Stimulated activated CD4-positive, alpha-beta T cell treated with anti-CD3 and anti-CD28 coated beads, Interleukin-1b, Interleukin-23, amount 100 ng/mL, for 4 hours (primary cell): ENCODE measurements around the gene HSPG2.
"Not testable (repeated sequence)": the region's sequence is repeated elsewhere in the genome, so short reads cannot be mapped to it uniquely, and the experiment has no call there.

ENCODE experiments used
- DNase-seq, 2 donors: peaks; one replicate each; pipeline ENCODE4 v3.0.0-alpha.2; 2020; ENCODE audit warnings: low read depth in 2 of 2

The HSPG2 gene

GRCh38 chr1:21955501-21956281 lies 18.6 kb upstream of the HSPG2 start:
- no peak for DNase-seq

- DNase-seq, result no peak
Observed at GRCh38 chr1:21955058-21955457, 17.9 kb upstream of the HSPG2 start.

GRCh38 chr1:21952786-21953520 lies 15.8 kb upstream of the HSPG2 start:
- no peak for DNase-seq

DNA sequence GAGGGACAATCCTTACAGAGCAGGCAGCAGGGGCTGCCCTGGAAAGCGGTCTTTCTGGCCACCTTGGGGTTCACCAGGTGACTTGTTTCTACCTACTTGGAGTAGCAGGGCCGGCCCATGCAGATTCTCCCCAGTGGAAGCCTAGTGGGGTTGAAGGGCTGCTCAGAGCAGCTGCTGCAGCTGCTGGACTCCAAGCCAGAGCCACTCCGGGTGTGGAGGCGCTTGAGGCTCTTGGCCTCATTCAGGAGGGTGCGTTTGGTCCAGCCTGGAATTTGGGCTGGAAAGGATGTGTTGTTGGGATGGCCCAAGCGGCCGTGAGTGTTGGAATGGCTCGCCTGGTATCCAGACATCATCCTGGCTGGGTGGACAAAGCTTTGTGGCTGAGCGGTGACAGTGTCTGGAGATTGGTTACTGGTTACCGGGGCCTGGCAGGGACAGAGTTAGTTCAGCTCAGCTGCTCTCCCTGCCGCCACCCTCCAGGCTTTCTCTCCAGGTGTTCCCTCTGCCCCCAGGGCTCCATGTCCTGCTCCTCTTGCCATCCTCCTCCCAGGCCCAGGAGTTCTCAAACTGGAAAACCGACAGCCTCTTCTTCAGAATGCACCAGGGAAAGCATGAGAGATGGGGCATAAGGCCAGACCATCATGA lies 14.2 kb upstream of the HSPG2 start:
- DNase-seq, result no peak

DNA sequence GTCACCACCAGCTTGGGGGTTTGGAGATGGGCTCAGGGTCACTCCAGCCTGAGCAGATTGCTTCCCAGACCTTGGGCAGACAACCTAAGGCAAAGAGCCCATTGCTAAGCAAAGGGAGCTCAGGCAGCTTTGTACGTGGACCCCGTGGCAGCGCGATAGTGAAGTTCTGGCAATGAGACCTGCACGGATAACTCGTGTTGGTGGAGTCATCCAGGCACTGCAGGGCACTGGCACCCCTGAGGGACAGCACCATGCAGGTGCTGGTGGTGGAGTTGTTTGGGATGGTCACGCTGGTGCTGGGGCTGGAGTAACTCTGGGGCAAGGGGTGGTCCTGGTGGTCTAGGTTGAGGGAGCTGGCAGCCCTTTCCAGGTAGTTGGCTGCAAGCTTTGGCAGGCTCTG lies 13.6 kb upstream of the HSPG2 start:
- no peak for DNase-seq

GRCh38 chr1:21946836-21947587 lies 9.9 kb upstream of the HSPG2 start:
- no peak for DNase-seq

DNA sequence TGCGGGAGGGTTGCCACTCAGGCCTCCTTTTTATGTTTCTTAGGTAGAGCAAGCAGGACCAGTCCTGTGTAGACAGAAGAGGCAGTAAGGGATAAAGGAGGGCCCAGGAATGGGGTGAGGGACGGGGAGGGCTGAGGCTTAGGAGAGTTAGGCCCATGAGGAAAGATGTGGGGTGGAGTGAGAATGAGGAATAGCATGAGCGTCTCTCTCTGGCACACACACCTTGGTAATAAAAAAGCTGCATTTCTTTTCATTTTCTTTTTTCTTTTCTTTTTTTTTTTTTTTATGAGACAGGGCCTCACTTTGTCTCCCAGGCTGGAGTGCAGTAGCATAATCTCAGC lies 7.6 kb upstream of the HSPG2 start:
- DNase-seq, result no peak

- DNase-seq, result not testable (repeated sequence)
Observed at GRCh38 chr1:21942959-21943640, 6.0 kb upstream of the HSPG2 start.

DNA sequence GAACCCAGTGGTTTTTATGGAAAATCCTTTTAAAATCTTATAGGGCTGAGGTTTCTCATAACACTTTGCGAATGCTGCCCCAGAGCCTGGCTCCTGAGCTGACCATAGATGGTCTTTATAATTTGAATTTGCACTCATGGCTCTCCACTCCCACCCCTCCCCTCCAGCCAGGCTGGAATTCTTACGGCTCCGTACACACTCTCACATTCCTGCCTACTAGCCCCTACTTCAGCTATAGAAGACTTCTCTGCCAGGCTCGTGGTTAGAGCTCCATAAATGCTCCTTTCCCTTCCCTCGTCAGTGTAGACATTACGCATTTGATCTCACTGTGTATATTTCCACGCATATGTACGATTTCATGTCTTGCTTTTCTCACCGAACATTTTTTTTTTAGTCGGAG lies 5.4 kb upstream of the HSPG2 start:
- no peak for DNase-seq

GRCh38 chr1:21941370-21941769 lies 4.3 kb upstream of the HSPG2 start:
- no peak for DNase-seq

GRCh38 chr1:21940492-21940891 lies 3.4 kb upstream of the HSPG2 start:
- DNase-seq, result no peak

- DNase-seq, result no peak
Observed at GRCh38 chr1:21939650-21940374, 2.7 kb upstream of the HSPG2 start.

DNA sequence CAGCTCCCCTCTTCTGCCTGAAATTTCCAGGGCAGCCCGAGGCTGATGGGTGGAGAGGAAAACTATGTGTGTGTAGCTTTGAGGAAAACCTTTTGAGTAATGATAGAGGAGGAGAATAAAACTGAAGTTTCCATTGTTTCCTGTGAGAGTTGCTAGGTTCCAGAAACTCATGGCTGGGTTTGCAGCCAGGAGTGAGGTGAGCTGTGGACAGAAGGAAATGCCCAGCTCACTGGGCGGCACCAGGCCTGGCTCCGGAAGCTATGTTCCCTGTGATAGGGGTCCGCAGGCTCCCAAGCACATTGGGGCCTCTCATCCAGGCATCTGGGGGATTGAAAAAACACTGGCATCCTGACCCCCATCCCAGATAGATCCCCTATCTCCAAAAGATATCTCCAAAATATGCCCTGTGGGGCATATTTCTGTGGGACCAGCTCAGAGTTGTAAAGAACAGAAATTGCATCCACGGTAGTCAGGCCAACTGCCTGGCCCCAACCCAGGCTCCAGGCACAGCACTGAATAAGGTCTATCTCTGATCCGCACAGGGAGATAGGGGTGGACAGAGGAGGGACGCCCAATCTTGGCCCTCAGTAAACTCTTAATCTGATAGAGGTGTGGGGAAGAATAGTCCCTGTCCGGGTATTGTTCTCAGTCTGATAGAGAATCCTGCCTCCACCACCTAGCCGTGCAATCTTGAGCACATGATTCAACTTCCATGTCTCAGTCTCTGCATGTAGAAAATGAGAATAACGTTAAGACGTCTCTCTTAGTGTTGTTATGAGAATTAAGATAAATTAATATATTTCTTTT lies 1.8 kb upstream of the HSPG2 start:
- no peak for DNase-seq

DNA sequence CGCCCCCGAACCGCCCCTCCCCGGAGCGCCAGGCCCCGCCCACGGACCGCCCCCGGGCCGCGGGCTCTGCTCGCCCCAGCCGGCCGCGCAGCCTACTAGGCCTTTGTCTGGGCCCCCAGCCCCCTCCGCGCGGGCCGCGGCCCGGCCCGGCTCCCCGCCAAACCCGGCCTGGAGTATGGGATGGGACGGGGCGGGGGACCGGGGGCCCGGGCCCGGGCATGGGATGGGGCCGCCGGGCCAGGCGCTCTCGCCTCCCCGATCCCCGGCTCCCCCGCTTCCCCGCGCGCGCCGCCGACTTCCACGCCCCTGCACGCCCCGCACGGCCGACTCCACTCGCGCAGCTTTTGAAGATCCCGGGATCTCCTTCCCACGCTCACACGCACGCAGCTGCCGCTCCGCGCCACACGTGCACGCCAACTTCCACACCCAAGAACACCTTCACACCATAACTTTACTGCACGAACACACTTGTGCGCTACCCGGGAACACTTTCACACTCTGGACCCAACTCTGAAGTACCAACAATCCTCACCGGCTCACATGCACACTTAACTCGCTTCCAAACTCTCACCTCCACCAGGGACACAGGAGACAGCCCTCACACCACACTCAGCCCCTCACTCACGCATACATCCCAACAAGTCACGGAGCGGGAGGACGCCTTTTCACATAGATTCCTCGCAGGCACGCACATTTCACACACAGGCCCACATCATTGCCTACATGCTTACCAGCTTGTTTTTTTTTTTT lies 437 bp upstream of the HSPG2 start:
- peak; percentile 51 to 69 for DNase-seq

- DNase-seq, result no peak
Observed at GRCh38 chr1:21936366-21937031, 611 bp downstream of the HSPG2 start.

DNA sequence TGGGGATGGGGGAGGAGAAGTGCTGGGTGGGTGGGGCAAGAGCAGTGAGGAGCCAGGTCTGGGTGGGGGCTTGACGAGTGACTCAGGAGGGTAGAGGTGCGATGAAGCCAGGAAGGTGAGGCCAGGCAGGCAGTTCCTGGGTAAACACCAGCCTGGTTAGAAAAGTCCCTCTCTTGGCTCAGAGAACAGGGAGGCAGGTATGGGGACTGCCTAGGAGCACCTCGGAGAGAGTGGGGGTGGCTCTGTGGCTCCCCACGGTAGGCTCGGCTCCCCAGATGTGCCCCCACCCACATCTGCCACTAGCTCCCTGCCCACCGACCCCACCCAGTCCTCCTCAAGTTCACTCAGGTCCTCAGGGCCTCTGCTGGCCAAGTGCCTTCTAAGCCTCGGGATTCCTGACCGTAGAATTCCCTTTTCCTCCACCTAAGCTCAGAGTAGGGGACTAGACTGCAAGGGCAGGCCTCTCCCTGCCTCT lies 1.2 kb downstream of the HSPG2 start:
- no peak for DNase-seq

GRCh38 chr1:21935393-21935804 lies 1.7 kb downstream of the HSPG2 start:
- no peak for DNase-seq

DNA sequence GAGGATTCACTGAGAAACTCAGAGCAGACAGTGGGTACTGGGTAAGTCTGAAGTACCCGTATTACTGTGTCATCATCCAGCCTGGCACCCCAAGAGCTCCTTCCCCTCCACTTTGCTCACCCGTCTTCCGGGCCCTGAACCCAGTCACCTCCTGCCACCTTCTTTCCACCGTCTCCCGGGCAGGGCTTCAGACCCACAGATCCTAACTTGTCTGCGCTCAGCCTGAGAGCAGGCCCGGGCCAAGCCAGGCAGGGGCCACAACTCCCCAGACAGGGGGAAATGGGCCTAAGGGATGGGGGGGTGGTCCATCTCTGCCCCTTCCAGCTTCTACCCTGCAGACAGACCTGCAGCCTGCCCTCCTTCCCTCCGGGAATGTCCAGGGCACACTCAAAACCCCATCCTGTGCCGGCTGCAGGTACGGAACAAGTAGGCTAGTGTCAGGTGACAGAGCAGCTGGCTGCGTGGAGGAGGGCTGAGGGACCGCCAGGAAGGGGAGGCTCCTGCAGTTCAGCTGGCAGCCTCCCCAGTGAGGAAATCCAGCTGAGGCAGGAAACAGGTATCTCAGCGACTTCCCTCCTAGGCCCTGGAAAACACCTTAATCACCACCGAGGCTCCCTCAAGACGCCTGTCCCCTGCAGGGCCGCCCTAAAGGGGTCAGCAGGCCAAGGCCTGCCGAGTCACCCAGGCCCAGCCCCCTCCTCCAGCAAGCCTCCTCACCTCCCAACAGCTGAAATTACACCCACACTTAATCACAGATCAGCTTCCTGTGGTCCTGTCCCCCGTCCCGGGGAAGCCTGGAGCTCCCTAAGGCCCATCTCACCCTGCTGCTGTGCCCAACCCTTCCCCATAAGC lies 3.5 kb downstream of the HSPG2 start:
- DNase-seq, result no peak
